Stimulated activated naive CD8-positive, alpha-beta T cell treated with anti-CD3 and anti-CD28 coated beads, Interleukin-15, Interleukin-2, amounts not matched to agents 100 ng/mL and 50 ng/mL, for 24 hours (primary cell): ENCODE results near the gene MCM9.

Source experiments
- H3K27ac Mint-ChIP-seq: one replicate; pipeline ENCODE4 v1.8.0; 2021; ENCODE audit warnings: mild to moderate bottlenecking, mixed read lengths
- H3K27me3 Mint-ChIP-seq: one replicate; pipeline ENCODE4 v1.8.0; 2021; ENCODE audit warnings: mixed read lengths
- H3K36me3 Mint-ChIP-seq: one replicate; pipeline ENCODE4 v1.8.0; 2021; ENCODE audit warnings: low read depth, mixed read lengths
- H3K4me1 Mint-ChIP-seq: one replicate; pipeline ENCODE4 v1.8.0; 2021; ENCODE audit warnings: low read depth, mixed read lengths
- H3K4me3 Mint-ChIP-seq: one replicate; pipeline ENCODE4 v1.8.0; 2021; ENCODE audit warnings: mild to moderate bottlenecking, mixed read lengths
- H3K9me3 Mint-ChIP-seq: one replicate; pipeline ENCODE4 v1.8.0; 2021; ENCODE audit warnings: mixed read lengths

The MCM9 gene

GRCh38 chr6:118893064-118893806 lies 41.7 kb downstream of the MCM9 start:
- Mint-ChIP-seq H3K9me3 (no peaks in the 10 kb centered on the region), H3K36me3 (peaks cover 35% of the 10 kb centered on the region), H3K27me3 (no peaks in the 10 kb centered on the region), H3K27ac (peak overlapping the region; percentile 98), H3K4me1 (peaks cover 63% of the 10 kb centered on the region), H3K4me3 (peak overlapping the region; percentile 95)

GRCh38 chr6:118892355-118892991 lies 42.5 kb downstream of the MCM9 start:
- peaks cover 63% of the 10 kb centered on the region for H3K4me1 Mint-ChIP-seq
- peak overlapping the region; percentile 98 for H3K27ac Mint-ChIP-seq
- H3K36me3 Mint-ChIP-seq, result peaks cover 35% of the 10 kb centered on the region
- peak overlapping the region; percentile 95 for H3K4me3 Mint-ChIP-seq
- H3K27me3 Mint-ChIP-seq, result no peaks in the 10 kb centered on the region
- no peaks in the 10 kb centered on the region for H3K9me3 Mint-ChIP-seq

- H3K4me3 Mint-ChIP-seq, result peak overlapping the region; percentile 95
- no peaks in the 10 kb centered on the region for H3K9me3 Mint-ChIP-seq
- peaks cover 42% of the 10 kb centered on the region for H3K36me3 Mint-ChIP-seq
- H3K27ac Mint-ChIP-seq, result peak overlapping the region; percentile 98
- no peaks in the 10 kb centered on the region for H3K27me3 Mint-ChIP-seq
- peaks cover 68% of the 10 kb centered on the region for H3K4me1 Mint-ChIP-seq
These were observed 43.8 kb downstream of the MCM9 start for GRCh38 chr6:118890997-118891790.

DNA sequence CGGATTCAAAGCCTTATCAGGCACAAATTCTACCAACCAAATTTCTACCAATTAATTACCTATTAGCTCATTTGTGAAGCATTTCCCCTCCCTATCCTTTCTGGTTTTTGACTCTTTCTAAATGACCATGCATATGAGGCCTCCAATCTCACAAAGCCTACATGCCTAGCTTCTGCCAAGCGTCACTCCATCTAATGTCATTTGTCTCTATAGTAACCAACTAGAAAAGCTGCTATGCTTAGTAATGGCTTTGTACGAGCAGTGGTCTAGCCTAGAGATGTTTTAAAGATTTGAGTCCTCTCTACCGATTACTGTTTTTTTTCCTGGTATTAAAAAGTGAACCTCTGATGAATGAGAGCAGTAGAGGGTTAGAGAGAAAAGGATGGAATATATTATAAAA lies 45.8 kb downstream of the MCM9 start:
- no peaks in the 10 kb centered on the region for H3K9me3 Mint-ChIP-seq

DNA sequence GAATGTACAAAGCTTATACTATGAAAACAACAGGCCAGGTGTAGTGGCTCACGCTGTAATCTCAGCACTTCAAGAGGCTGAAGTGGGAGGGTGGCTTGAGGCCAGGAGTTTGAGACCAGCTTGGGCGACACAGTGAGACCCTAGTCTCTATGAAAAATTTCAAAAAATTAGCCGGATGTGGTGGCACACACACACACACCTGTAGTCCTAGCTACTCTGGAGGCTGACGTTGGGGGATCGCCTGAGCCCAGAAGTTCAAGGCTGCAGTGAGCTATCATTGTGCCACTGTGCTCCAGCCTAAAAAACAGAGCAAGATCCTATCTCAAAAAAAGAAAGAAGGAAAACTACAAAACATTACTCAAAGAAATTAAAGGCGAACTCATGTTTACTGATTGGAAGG lies 48.3 kb downstream of the MCM9 start:
- Mint-ChIP-seq H3K4me3 (no peak overlapping the region), H3K27ac (peak overlapping the region; percentile 66), H3K27me3 (no peaks in the 10 kb centered on the region), H3K9me3 (no peaks in the 10 kb centered on the region), H3K36me3 (peaks cover 33% of the 10 kb centered on the region), H3K4me1 (peaks cover 86% of the 10 kb centered on the region)

More for the DNA sequence above, 45.8 kb downstream of the MCM9 start:
- H3K36me3 Mint-ChIP-seq, result peaks cover 34% of the 10 kb centered on the region
- H3K27ac Mint-ChIP-seq, result no peak overlapping the region
- H3K4me1 Mint-ChIP-seq, result peaks cover 79% of the 10 kb centered on the region
- H3K27me3 Mint-ChIP-seq, result no peaks in the 10 kb centered on the region
- no peak overlapping the region for H3K4me3 Mint-ChIP-seq

- peaks cover 83% of the 10 kb centered on the region for H3K4me1 Mint-ChIP-seq
These were observed 52.5 kb downstream of the MCM9 start for GRCh38 chr6:118882314-118882905.

DNA sequence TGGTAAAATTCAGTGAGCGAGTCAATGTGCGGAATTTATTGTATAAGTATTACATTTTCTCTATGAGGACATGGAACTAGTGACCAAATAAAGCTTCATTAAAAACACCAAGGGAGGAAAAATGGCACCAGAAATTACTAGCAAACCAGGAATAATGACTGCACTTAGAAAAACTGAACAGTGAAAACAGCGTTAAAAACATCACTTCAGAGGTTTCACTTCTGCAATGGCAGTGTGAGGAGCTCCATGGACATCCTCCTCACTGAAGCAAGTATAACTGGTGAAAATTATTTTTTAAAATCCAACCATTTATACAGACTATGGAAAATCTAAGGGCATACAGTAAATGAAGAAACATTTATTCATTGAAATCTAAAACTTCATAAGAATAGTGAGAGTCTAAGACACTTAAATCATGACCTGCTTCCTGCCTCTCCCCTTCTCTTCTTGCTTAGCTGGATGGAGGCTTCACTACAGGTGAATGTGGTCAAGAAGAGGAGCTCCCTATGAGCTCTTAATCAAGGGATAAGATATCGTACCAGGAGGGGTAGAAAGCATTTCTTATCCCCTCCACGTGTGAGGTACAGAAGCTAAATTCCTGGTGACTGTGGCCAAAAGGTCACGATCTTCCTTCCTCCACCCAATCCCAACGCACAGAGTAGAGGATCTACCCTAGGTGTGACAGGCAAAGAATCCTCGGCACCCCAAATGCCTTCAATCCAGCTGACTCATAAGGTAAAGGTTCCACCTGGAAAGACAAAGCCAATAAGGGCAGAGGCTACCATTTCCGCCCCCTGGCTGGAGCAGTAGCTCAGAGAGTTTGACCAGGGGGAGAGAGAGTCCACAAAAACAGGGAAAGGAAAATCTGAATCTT lies 53.3 kb downstream of the MCM9 start:
- Mint-ChIP-seq H3K9me3 (no peaks in the 10 kb centered on the region), H3K4me3 (no peak overlapping the region), H3K27me3 (no peaks in the 10 kb centered on the region), H3K4me1 (peaks cover 83% of the 10 kb centered on the region), H3K36me3 (peaks cover 15% of the 10 kb centered on the region), H3K27ac (no peak overlapping the region)

More at GRCh38 chr6:118882314-118882905, 52.5 kb downstream of the MCM9 start:
- Mint-ChIP-seq H3K27me3 (no peaks in the 10 kb centered on the region), H3K36me3 (peaks cover 19% of the 10 kb centered on the region), H3K4me3 (no peak overlapping the region), H3K9me3 (no peaks in the 10 kb centered on the region), H3K27ac (no peak overlapping the region)

- H3K27ac Mint-ChIP-seq, result no peak overlapping the region
- H3K27me3 Mint-ChIP-seq, result no peaks in the 10 kb centered on the region
- H3K4me3 Mint-ChIP-seq, result no peak overlapping the region
- H3K4me1 Mint-ChIP-seq, result peaks cover 63% of the 10 kb centered on the region
- H3K36me3 Mint-ChIP-seq, result peaks cover 28% of the 10 kb centered on the region
- peaks cover 3% of the 10 kb centered on the region for H3K9me3 Mint-ChIP-seq
These were observed 57.2 kb downstream of the MCM9 start for GRCh38 chr6:118877806-118878205.

DNA sequence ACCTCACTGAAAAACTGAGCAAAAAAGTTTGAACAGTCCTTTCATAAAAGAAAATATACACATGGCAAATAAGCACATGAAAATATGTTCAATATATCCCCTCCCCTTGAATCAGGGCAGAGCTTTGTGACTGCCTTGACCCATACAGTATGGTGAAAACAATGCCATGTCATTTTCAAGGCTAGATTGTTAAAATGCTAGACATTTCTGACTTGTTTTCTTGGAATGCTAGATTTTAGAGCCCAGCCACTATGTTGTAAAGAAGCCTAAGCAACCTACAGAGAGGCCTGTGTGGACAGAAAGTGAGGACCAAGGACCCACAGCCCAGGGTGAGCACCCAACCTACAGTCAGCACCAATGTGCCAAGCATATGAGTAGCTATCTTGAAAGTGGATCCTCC lies 58.1 kb downstream of the MCM9 start:
- H3K27ac Mint-ChIP-seq, result no peak overlapping the region
- no peak overlapping the region for H3K4me3 Mint-ChIP-seq
- peaks cover 3% of the 10 kb centered on the region for H3K9me3 Mint-ChIP-seq
- H3K36me3 Mint-ChIP-seq, result peaks cover 23% of the 10 kb centered on the region
- H3K4me1 Mint-ChIP-seq, result peaks cover 57% of the 10 kb centered on the region
- H3K27me3 Mint-ChIP-seq, result no peaks in the 10 kb centered on the region

- Mint-ChIP-seq H3K4me1 (peaks cover 57% of the 10 kb centered on the region), H3K27me3 (no peaks in the 10 kb centered on the region), H3K4me3 (no peak overlapping the region), H3K9me3 (peaks cover 3% of the 10 kb centered on the region), H3K27ac (no peak overlapping the region), H3K36me3 (peaks cover 23% of the 10 kb centered on the region)
These were observed 58.8 kb downstream of the MCM9 start for GRCh38 chr6:118876198-118876597.

DNA sequence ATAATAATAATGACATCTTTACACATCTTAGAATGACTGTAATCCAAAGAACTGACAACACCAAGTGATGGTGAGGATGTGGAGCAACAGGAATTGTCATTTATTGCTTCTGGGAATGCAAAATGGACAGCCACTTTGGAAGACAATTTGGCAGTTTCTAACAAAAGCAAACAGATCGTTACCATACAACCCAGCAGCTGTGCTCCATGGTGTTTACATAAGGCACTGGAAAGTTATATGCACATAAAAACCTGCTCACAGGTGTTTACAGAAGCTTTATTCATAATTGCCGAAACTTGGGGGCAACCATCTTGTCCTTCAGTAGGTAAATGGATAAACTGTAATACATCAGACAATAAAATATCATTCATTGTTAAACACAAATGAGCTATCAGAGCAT lies 59.3 kb downstream of the MCM9 start:
- Mint-ChIP-seq H3K27ac (no peak overlapping the region), H3K4me1 (peaks cover 57% of the 10 kb centered on the region), H3K36me3 (peaks cover 26% of the 10 kb centered on the region), H3K4me3 (no peak overlapping the region), H3K27me3 (no peaks in the 10 kb centered on the region), H3K9me3 (peaks cover 3% of the 10 kb centered on the region)

GRCh38 chr6:118873239-118873638 lies 61.7 kb downstream of the MCM9 start:
- H3K27me3 Mint-ChIP-seq, result no peaks in the 10 kb centered on the region
- peaks cover 6% of the 10 kb centered on the region for H3K9me3 Mint-ChIP-seq
- H3K36me3 Mint-ChIP-seq, result peaks cover 42% of the 10 kb centered on the region
- H3K4me3 Mint-ChIP-seq, result no peak overlapping the region
- no peak overlapping the region for H3K27ac Mint-ChIP-seq
- H3K4me1 Mint-ChIP-seq, result peaks cover 64% of the 10 kb centered on the region

DNA sequence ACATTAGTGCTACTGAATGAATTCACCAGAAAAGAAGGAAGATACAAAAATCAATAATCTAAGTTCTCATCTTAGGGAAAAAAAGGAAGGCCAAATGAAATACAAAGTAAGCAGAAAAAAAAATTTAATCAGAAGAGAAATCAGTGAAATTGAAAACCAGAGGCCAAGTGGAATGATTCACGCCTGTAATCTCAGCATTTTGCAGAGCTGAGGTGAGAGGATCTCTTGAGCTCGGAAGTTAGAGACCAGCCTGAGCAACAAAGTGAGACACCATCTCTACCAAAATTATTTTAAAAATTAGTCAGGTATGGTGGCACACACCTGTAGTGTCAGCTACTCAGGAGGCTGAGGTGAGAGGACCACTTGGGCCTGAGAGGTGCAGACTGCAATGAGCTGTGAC lies 62.2 kb downstream of the MCM9 start:
- peaks cover 62% of the 10 kb centered on the region for H3K4me1 Mint-ChIP-seq
- H3K27me3 Mint-ChIP-seq, result no peaks in the 10 kb centered on the region

GRCh38 chr6:118872318-118872717 lies 62.6 kb downstream of the MCM9 start:
- H3K9me3 Mint-ChIP-seq, result peaks cover 6% of the 10 kb centered on the region
- peaks cover 58% of the 10 kb centered on the region for H3K4me1 Mint-ChIP-seq
- H3K27me3 Mint-ChIP-seq, result no peaks in the 10 kb centered on the region
- H3K4me3 Mint-ChIP-seq, result no peak overlapping the region
- H3K27ac Mint-ChIP-seq, result no peak overlapping the region
- peaks cover 43% of the 10 kb centered on the region for H3K36me3 Mint-ChIP-seq

More for the DNA sequence above, 62.2 kb downstream of the MCM9 start:
- Mint-ChIP-seq H3K36me3 (peaks cover 45% of the 10 kb centered on the region), H3K9me3 (peaks cover 6% of the 10 kb centered on the region), H3K27ac (no peak overlapping the region), H3K4me3 (no peak overlapping the region)
